ENCODE measurements around the gene NFKBIB. TPM values are rescaled to one million over a fixed set of nuclear protein-coding genes. Genes with fewer than 3 reads are reported as not detected.
A peak's percentile ranks its signal among the peaks of the same experiment; 100 is the strongest.

The NFKBIB gene
- total RNA-seq, 4 donors from 2014 or later = 6.2 to 53.9 (median 29.4) TPM

- TF ChIP-seq POLR2AphosphoS5 (IDR thresholded peaks at IDR 0.05) (no peak), POLR2A (IDR thresholded peaks at IDR 0.05) (no peak), EP300 (IDR thresholded peaks at IDR 0.05; ENCODE audit: low read depth) (no peak)
- TF ChIP-seq, protein P1, sequence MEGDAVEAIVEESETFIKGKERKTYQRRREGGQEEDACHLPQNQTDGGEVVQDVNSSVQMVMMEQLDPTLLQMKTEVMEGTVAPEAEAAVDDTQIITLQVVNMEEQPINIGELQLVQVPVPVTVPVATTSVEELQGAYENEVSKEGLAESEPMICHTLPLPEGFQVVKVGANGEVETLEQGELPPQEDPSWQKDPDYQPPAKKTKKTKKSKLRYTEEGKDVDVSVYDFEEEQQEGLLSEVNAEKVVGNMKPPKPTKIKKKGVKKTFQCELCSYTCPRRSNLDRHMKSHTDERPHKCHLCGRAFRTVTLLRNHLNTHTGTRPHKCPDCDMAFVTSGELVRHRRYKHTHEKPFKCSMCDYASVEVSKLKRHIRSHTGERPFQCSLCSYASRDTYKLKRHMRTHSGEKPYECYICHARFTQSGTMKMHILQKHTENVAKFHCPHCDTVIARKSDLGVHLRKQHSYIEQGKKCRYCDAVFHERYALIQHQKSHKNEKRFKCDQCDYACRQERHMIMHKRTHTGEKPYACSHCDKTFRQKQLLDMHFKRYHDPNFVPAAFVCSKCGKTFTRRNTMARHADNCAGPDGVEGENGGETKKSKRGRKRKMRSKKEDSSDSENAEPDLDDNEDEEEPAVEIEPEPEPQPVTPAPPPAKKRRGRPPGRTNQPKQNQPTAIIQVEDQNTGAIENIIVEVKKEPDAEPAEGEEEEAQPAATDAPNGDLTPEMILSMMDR (IDR thresholded peaks at IDR 0.05) = no peak
These were observed 32.5 kb upstream of the NFKBIB start for GRCh38 chr19:38867171-38867780.

DNA sequence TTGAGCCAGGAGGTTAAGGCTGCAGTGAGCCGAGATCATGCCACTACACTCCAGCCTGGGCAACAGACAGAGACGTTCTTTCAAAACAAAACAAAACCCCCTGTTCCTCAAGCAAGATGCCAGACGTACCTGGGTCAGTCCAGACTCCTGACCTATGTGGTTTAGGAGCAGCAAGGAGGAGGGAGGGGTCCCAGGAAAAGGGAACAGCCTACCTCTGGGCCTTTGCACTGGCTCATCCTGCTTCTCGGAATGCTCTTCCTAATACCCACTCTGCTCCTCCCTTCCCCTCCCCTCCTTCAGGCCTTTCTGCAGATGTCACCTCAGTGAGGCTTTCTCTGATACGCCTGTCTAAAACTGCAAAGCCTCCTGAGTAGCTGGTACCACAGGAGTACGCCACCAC, 31.2 kb upstream of the NFKBIB start:
- no peaks in the 10 kb centered on the region for H3K27me3 ChIP-seq
- H3K27ac ChIP-seq = peak overlapping the region in 1 of 4 donors; percentile 58
- TF ChIP-seq POLR2AphosphoS5 (IDR thresholded peaks at IDR 0.05) (no peak), POLR2A (IDR thresholded peaks at IDR 0.05) (no peak), EP300 (IDR thresholded peaks at IDR 0.05; ENCODE audit: low read depth) (no peak)
- TF ChIP-seq, protein P1 (IDR thresholded peaks at IDR 0.05) = no peak
- WGBS, 2 donors (ENCODE audit: low coverage in 1 of 2) = 82% methylated on average over 6 of the region's 6 CpGs; no CpG with 5 or more reads in 1 of the 2 donors
- DNase-seq = no peak
- H3K4me3 ChIP-seq = no peak overlapping the region
- in situ Hi-C loops (cut with MboI; ENCODE audit: low pct_ligation_motif_present in 1 of 4, low pct_unique_long_range_greater_than_20kb in 1 of 4, low sequenced_read_pairs in 3 of 4) (no loop called here), intact Hi-C loops (cut with DNase I; ENCODE audit: low total_unique reads) (no loop called here)
- H3K9me3 ChIP-seq = no peaks in the 10 kb centered on the region
- H3K36me3 ChIP-seq = no peaks in the 10 kb centered on the region
- H3K4me1 ChIP-seq = peaks cover 7 to 38% (median 23%) of the 10 kb centered on the region in 4 donors

More at GRCh38 chr19:38867171-38867780, 32.5 kb upstream of the NFKBIB start:
- Histone ChIP-seq H3K27me3 (no peaks in the 10 kb centered on the region), H3K36me3 (no peaks in the 10 kb centered on the region), H3K4me1 (peaks cover 15 to 51% (median 31%) of the 10 kb centered on the region in 4 donors), H3K4me3 (no peak overlapping the region), H3K9me3 (no peaks in the 10 kb centered on the region), H3K27ac (no peak overlapping the region)
- 88 to 92% methylated on average over 9 to 10 of the region's 10 CpGs for WGBS, 2 donors (ENCODE audit: low coverage in 1 of 2)
- in situ Hi-C loops (cut with MboI; ENCODE audit: low pct_ligation_motif_present in 1 of 4, low pct_unique_long_range_greater_than_20kb in 1 of 4, low sequenced_read_pairs in 3 of 4) = no loop called here
- intact Hi-C loops (cut with DNase I; ENCODE audit: low total_unique reads) = no loop called here
- no peak for DNase-seq

DNA sequence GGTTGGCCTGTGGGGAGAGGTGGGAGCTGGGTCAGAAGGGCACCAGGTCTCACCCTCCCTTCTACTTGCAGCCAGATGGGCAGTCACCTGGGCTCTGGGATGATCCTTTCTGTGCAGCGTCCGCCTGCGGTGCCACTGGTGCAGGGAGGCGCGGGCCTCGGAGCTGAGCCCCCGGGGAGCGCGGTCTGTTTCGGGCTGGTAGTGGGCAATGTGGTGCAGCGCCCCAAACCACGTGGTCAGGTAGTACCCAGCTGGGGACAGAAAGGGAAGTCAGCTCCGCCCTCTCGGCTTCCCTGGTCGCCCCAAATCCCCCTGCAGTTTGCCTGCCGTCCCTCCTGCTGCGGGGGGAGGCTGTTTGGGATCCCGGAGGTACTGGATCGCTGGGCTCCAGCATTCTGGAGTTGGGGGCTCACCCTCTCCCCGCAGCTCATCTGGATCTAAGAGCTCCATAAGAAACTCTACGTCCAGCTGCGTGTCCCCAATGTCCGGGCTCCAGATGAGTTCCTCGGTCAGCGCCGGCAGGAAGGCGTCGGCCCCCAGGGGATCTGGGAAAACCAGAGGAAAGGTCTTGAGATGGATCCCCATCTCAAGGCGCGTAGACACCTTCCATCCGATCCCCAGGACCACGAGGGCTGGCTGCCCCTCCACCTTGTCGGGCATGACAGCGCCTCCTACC, 30.5 kb upstream of the NFKBIB start:
- peak; percentile 57 for DNase-seq
- no peak for TF ChIP-seq POLR2AphosphoS5 (IDR thresholded peaks at IDR 0.05)
- no peak for TF ChIP-seq EP300 (IDR thresholded peaks at IDR 0.05; ENCODE audit: low read depth)
- TF ChIP-seq POLR2A (IDR thresholded peaks at IDR 0.05) = no peak
- TF ChIP-seq, protein P1 (IDR thresholded peaks at IDR 0.05) = no peak
- Histone ChIP-seq H3K4me1 (peaks cover 4 to 32% (median 20%) of the 10 kb centered on the region in 4 donors), H3K27ac (peak overlapping the region; percentile 48 to 68 (median 58)), H3K4me3 (peak overlapping the region; percentile 16 to 48 (median 36)), H3K9me3 (no peaks in the 10 kb centered on the region), H3K36me3 (no peaks in the 10 kb centered on the region), H3K27me3 (no peaks in the 10 kb centered on the region)
- 49% methylated on average over 33 of the region's 34 CpGs; no CpG with 5 or more reads in 1 of the 2 donors for WGBS, 2 donors (ENCODE audit: low coverage in 1 of 2)
- in situ Hi-C loops (cut with MboI; ENCODE audit: low pct_ligation_motif_present in 1 of 4, low pct_unique_long_range_greater_than_20kb in 1 of 4, low sequenced_read_pairs in 3 of 4) = no loop called here
- intact Hi-C loops (cut with DNase I; ENCODE audit: low total_unique reads) = no loop called here

GRCh38 chr19:38869836-38870607, 29.7 kb upstream of the NFKBIB start:
- Histone ChIP-seq H3K27me3 (no peaks in the 10 kb centered on the region), H3K9me3 (no peaks in the 10 kb centered on the region), H3K4me3 (peak overlapping the region; percentile 24 to 48 (median 36)), H3K36me3 (no peaks in the 10 kb centered on the region), H3K27ac (peak overlapping the region; percentile 48 to 68 (median 58)), H3K4me1 (peaks cover 0 to 25% (median 15%) of the 10 kb centered on the region in 4 donors)
- peak; percentile 96 for DNase-seq
- in situ Hi-C loops (cut with MboI; ENCODE audit: low pct_ligation_motif_present in 1 of 4, low pct_unique_long_range_greater_than_20kb in 1 of 4, low sequenced_read_pairs in 3 of 4) = no loop called here
- WGBS, 2 donors (ENCODE audit: low coverage in 1 of 2) = 27% methylated on average over 47 of the region's 62 CpGs; no CpG with 5 or more reads in 1 of the 2 donors
- intact Hi-C loops (cut with DNase I; ENCODE audit: low total_unique reads) = no loop called here
- TF ChIP-seq POLR2AphosphoS5 (IDR thresholded peaks at IDR 0.05) (peak in 1 of 3 donors; percentile 38), EP300 (IDR thresholded peaks at IDR 0.05; ENCODE audit: low read depth) (no peak), POLR2A (IDR thresholded peaks at IDR 0.05) (no peak)
- TF ChIP-seq, protein P1 (IDR thresholded peaks at IDR 0.05) = peak; percentile 72 to 87 (median 82)
